ENCODE data around the gene PITHD1. TPM values are rescaled to one million over a fixed set of nuclear protein-coding genes. Genes with fewer than 3 reads are reported as not detected.

Gene PITHD1
- total RNA-seq, 1 experiment from 2014 or later = 78.9 TPM

- POLR2A ChIA-PET (ENCODE audit: low non-redundant PET) = interaction anchor here (1.4 kb wide), 1 partner anchor 13 kb away, joined by 6 read pairs; no protein-coding TSS in a partner anchor
- CTCF ChIA-PET = interaction anchor here (0.7 kb wide), 1 partner anchor 59 kb away, joined by 4 read pairs; no protein-coding TSS in a partner anchor
- peak within 1 kb of the TSS; percentile 99 for H3K4me3 ChIP-seq (ENCODE audit: low read depth, low read length, poor library complexity, severe bottlenecking)
- TF ChIP-seq CTCF (conservative IDR thresholded peaks at IDR 0.05; ENCODE audit: low read depth, low read length) (no peak), EZH2 (IDR thresholded peaks at IDR 0.05; ENCODE audit: borderline replicate concordance, low read depth, low read length, poor library complexity, severe bottlenecking) (no peak)
- H3K27me3 ChIP-seq (replicated peaks; ENCODE audit: insufficient read depth, low read depth, low read length, poor library complexity) = no peaks in the 10 kb centered on the region
- H3K9me3 ChIP-seq (ENCODE audit: low read depth, low read length, poor library complexity, severe bottlenecking) = no peaks in the 10 kb centered on the region
- H3K36me3 ChIP-seq (ENCODE audit: insufficient read depth, low read length, poor library complexity, severe bottlenecking) = peaks cover 5% of the 10 kb centered on the region
- intact Hi-C loops (cut with micrococcal nuclease; ENCODE audit: unreplicated experiment) = no loop called here
- peak within 1 kb of the TSS; percentile 89 for H3K27ac ChIP-seq (ENCODE audit: low read depth, low read length, poor library complexity, severe bottlenecking)
- peaks cover 12% of the 10 kb centered on the region for H3K4me1 ChIP-seq (ENCODE audit: insufficient read depth, low read length, poor library complexity, severe bottlenecking)
- peak; percentile 84 for DNase-seq (ENCODE audit: low spot score)
- BruUV-seq (replicated peaks) = no TSS peak
Observed at GRCh38 chr1:23743287-23744152, 34.7 kb upstream of the PITHD1 start, which contains the start of gene ELOA. Gene ELOA, plus strand, starts transcription at chr1:23743471. Its CDS starts 33 bp downstream, at chr1:23743504.

- BruUV-seq (replicated peaks) = no TSS peak
- Histone ChIP-seq H3K4me1 (ENCODE audit: insufficient read depth, low read length, poor library complexity, severe bottlenecking) (peaks cover 12% of the 10 kb centered on the region), H3K27ac (ENCODE audit: low read depth, low read length, poor library complexity, severe bottlenecking) (no peak overlapping the region), H3K36me3 (ENCODE audit: insufficient read depth, low read length, poor library complexity, severe bottlenecking) (peaks cover 15% of the 10 kb centered on the region), H3K4me3 (ENCODE audit: low read depth, low read length, poor library complexity, severe bottlenecking) (peak overlapping the region; percentile 99), H3K9me3 (ENCODE audit: low read depth, low read length, poor library complexity, severe bottlenecking) (no peaks in the 10 kb centered on the region), H3K27me3 (replicated peaks; ENCODE audit: insufficient read depth, low read depth, low read length, poor library complexity) (no peaks in the 10 kb centered on the region)
- ChIA-PET POLR2A (ENCODE audit: low non-redundant PET) (interaction anchor here (0.7 kb wide), 1 partner anchor 186 kb away, joined by 7 read pairs; no protein-coding TSS in a partner anchor), CTCF (interaction anchor here (1.5 kb wide), 1 partner anchor 9 kb away, joined by 3 read pairs; no protein-coding TSS in a partner anchor)
- peak; percentile 47 for DNase-seq (ENCODE audit: low spot score)
- intact Hi-C loops (cut with micrococcal nuclease; ENCODE audit: unreplicated experiment) = no loop called here
- TF ChIP-seq EZH2 (IDR thresholded peaks at IDR 0.05; ENCODE audit: borderline replicate concordance, low read depth, low read length, poor library complexity, severe bottlenecking) = no peak
- TF ChIP-seq CTCF (conservative IDR thresholded peaks at IDR 0.05; ENCODE audit: low read depth, low read length) = peak; percentile 33; the same call in 1 of the 2 replicates
Observed at GRCh38 chr1:23745515-23745914, 32.7 kb upstream of the PITHD1 start.

GRCh38 chr1:23748016-23748415 lies 30.2 kb upstream of the PITHD1 start:
- intact Hi-C loops (cut with micrococcal nuclease; ENCODE audit: unreplicated experiment) = no loop called here
- H3K27me3 ChIP-seq (replicated peaks; ENCODE audit: insufficient read depth, low read depth, low read length, poor library complexity) = no peaks in the 10 kb centered on the region
- BruUV-seq (replicated peaks) = no TSS peak
- ChIA-PET CTCF (no interaction called here), POLR2A (ENCODE audit: low non-redundant PET) (interaction anchor here (0.6 kb wide), 1 partner anchor 52 kb away, joined by 3 read pairs; no protein-coding TSS in a partner anchor)
- peaks cover 40% of the 10 kb centered on the region for H3K36me3 ChIP-seq (ENCODE audit: insufficient read depth, low read length, poor library complexity, severe bottlenecking)
- no peak overlapping the region for H3K4me3 ChIP-seq (ENCODE audit: low read depth, low read length, poor library complexity, severe bottlenecking)
- H3K27ac ChIP-seq (ENCODE audit: low read depth, low read length, poor library complexity, severe bottlenecking) = no peak overlapping the region
- no peaks in the 10 kb centered on the region for H3K9me3 ChIP-seq (ENCODE audit: low read depth, low read length, poor library complexity, severe bottlenecking)
- H3K4me1 ChIP-seq (ENCODE audit: insufficient read depth, low read length, poor library complexity, severe bottlenecking) = peaks cover 6% of the 10 kb centered on the region
- no peak for TF ChIP-seq EZH2 (IDR thresholded peaks at IDR 0.05; ENCODE audit: borderline replicate concordance, low read depth, low read length, poor library complexity, severe bottlenecking)
- TF ChIP-seq CTCF (conservative IDR thresholded peaks at IDR 0.05; ENCODE audit: low read depth, low read length) = no peak
- DNase-seq (ENCODE audit: low spot score) = no peak
